Stimulated activated CD4-positive, alpha-beta T cell treated with anti-CD3 and anti-CD28 coated beads, Interleukin-1b, Interleukin-23, amount 100 ng/mL, for 24 hours (primary cell): ENCODE results near the gene VSX2.

Experiments used
- DNase-seq, 4 experiments: peaks; one replicate each; pipeline ENCODE4 v3.0.0-alpha.2; 2020; ENCODE audit warnings: low read depth in 4 of 4, low spot score in 1 of 4

Gene VSX2

GRCh38 chr14:74221741-74222140 is 17.5 kb upstream of the VSX2 start:
- no peak for DNase-seq

GRCh38 chr14:74223016-74223415 is 16.2 kb upstream of the VSX2 start:
- no peak for DNase-seq

GRCh38 chr14:74231784-74232183 is 7.5 kb upstream of the VSX2 start:
- no peak for DNase-seq

DNA sequence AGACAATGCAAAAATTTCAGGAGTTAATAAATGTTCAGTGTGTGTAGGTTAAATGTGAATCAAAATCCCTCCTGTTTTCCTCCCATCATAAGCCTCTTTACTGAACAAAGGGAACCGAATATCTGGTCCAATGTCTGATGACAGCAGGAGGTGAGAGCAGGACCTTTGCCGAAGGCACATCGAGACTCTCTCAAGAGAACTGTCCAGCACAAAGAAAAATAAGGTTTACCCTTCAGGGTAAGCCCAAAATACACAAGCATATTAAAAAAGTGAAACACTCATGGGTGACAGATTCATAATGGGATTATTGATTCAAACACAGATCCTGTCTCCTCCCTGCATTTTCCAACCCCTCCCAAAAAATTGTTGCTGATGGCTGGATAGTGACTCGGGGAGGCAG is 4.2 kb upstream of the VSX2 start:
- DNase-seq, result no peak

DNA sequence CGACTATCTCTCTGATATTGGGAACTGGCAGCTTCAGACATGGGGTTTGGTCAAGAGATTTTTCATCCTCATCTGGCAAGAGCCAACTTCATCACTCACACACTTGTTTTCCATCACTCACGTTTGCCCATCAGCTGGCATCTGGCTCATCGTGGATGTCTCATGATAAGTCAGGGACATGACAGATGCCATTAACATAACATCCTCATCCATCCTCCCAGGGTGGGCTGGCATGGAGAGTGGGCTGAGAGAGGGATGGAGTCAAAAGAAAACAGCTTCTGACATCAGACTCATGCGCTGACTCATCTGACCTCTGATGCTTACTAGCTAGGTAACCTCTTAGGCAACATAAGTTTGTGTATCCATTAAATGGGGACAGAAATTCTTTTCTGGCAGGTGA is 1.8 kb upstream of the VSX2 start:
- DNase-seq, result no peak

DNA sequence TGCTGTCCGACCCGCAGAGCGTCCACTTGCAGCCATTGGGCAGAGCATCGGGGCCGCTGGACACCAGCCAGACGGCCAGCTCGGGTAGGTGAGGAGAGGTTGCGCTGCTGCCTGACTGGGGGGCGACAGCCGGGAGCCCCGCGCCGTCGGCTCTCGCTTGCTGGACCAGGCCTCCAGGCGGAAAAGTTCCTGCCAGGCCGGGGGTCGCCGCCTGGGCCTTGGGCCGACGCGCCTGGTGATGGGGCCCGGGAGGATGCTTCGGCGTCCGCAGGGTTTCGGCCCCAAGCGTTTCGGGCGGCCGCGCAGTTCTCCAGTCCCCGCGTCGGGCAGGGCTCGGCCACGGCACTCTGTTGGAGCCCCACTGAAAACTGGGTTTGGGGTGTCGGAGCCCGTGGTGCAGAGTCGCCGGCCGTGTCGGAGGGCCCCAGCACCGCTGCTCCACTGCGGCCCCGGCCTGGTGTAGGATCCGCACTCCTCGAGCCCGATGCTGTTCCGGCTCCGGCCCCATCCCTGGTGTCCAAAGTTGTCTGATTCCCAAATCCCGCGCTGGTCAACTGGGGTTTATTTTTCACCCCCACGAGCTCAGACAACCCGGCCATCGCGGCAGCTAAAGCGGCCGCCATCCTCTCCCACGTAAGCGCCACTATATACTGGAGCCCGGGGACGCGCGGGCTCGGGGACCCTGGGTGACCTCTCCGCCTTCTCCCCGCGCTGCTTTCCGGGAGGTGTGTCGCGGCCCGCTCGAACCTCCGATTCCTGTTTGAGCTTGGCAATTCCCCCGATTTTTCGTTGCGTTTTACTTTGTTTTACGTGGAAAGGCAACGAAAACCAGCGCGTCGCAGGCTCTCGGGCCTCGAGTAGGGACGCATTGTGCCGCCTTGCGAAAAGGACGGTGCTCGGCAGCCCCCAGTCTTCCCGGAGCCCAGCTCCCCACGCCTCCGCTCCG is 872 bp downstream of the VSX2 start:
- DNase-seq, result no peak

DNA sequence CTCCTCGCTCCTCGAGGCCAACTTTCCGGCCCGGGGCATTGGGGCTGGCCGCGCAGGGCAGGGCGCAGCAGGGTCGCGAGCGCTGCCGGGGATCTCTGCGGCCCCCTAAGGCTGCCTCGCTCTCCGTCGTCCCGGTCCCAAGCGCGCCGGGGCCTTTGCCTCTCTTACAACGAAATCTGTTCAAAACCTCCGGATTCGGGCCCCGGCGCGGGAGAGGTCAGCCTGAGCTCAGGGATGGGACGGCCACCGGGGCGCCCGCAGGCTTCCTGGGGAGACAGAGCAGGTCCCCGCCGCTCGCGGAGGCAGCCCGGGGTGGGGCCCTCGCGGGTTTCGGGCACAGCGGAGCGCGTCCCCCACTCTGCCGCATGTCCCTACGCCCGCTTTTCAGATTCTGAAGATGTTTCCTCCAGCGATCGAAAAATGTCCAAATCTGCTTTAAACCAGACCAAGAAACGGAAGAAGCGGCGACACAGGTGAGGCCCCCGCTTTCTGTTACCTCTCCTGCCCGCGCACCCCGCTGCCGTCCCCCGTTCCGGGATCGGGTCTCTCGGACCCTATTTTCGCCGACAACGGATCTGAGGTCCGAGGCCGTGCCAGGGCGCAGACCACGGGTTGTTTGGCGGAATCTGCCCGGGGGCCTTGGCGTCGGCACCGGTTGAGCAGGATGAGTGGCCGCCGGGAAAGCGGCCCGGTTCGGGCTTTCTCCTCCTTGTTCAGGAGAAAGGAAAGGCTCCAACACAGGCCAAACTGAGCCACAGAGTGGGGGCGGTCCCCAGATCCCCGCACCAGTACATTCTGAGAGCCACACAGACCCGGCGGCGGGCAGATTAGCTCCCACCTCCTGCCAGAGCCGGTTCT is 1.8 kb downstream of the VSX2 start:
- DNase-seq, result no peak

DNA sequence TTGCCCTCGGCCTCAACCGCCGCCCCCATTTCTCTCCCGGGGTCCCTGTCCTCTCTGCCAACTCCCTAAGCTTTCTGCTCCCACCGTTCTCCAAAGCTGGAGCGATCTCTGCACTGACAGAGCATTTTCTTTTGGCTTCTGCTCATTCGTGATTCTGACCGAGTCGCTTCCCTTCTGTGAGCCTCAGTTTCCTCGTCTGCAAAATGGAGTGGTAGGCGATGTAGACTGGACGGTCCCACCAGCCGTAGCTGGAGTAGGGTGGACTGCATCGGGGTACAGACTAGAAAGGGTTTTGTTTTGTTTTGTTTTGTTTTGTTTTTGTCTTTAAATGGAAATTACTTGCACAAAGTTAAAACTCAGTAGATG is 2.4 kb downstream of the VSX2 start:
- no peak for DNase-seq

- no peak for DNase-seq
Observed at GRCh38 chr14:74242021-74242779, 3.0 kb downstream of the VSX2 start.

- no peak for DNase-seq
Observed at GRCh38 chr14:74242780-74243042, 3.5 kb downstream of the VSX2 start.

- DNase-seq, result no peak
Observed at GRCh38 chr14:74243051-74243450, 3.8 kb downstream of the VSX2 start.

DNA sequence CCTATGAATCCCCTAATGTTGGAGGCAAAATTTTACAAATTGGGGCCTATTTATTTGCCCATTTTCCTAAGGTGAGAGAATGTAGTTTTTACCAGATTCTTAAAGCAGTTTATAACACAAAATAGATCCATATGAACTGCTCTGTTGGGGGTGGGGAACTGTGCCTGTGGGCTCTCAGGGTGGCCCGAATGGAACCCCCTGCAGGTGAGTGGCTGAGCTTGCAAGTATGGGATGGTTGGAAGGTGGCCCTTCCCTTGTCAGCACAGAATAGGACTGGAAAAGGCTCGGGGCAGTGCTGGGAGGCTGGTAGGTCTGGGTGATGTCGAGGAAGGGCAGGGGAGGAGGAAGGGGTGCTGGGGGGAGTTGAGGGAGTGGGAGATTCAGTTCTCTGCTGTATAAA is 4.9 kb downstream of the VSX2 start:
- DNase-seq, result no peak

- no peak for DNase-seq
Observed at GRCh38 chr14:74245292-74245691, 6.0 kb downstream of the VSX2 start.

GRCh38 chr14:74246542-74246941 is 7.3 kb downstream of the VSX2 start:
- DNase-seq, result no peak

DNA sequence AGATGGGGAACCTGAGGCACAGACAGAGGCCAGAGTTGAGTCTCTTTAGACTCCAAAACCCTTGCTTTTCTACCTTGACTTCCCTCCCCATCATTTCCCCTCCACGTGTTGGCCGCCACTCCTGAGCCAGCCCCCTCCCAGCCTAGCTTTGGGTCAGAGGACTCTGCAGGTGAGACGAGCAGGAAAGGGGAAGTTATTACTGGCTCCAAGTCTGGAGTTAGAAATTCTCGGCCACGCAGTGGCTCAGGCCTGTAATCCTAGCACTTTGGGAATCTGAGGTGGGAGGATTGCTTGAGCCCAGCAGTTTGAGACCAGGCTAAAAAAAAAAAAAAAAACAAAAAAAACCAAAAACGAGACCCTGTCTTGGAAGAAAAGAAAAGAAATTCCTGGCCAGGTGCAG is 8.8 kb downstream of the VSX2 start:
- DNase-seq, result no peak

- no peak for DNase-seq
Observed at GRCh38 chr14:74249433-74250375, 10.5 kb downstream of the VSX2 start.

GRCh38 chr14:74255281-74255680 is 16.0 kb downstream of the VSX2 start:
- DNase-seq, result no peak

DNA sequence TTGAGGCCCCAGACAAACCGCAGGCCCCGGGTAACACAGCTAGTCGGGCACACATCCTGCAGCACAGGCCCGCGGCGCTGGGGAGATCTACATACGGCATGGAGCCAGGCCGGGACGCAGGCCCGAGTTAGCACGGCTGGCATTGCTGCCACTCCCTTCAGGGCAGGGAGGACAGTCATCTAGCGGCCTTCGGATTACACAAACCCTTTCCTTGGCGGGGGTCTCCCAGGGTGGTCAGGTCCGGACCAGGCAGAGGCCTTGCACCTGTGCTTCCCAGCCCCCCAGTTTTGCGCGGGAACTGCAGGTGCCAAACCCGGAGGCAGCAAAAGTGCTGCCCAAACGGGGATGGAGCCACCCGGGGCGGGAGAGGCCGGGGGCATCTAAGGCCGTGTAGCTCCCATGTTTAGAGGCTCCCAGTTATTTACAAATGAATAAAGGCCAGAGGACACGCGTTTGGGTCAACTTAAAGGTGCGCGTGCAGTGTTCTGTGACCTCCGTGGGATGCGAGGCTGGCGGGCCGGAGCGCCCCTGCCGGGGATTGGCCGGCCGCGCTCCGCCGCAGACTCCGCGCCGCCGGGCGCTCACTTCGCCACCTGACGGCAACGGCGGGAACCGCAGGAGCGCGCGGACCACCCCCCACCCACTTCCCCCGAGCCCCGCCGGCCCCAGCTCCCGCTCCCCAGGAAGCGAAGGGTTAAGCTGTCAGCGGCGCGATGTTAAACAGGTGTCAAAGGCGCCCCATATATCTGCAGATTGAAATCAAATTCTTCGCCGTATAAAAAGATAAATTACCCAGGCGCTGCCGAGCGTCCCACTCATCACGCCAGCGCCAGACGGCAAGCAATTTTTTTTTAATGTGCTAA is 18.1 kb downstream of the VSX2 start:
- peak; percentile 21 to 60 (median 38) for DNase-seq

GRCh38 chr14:74257941-74258763 is 18.9 kb downstream of the VSX2 start:
- DNase-seq, result no peak
